HEK293T (cell line): ENCODE results near the gene FGF22.

Experiments
- CTCF ChIA-PET: fragments of 350-600 bp; formaldehyde crosslinking; extraction: SDS; loops from one replicate; lab custom pipeline; 2021; ENCODE audit warnings: antibody characterized with exemption, inconsistent platforms; lab: Yijun Ruan, JAX
- POLR2A ChIA-PET: fragments of 350-600 bp; formaldehyde crosslinking; extraction: SDS; loops from one replicate; lab custom pipeline; 2020; ENCODE audit warnings: antibody characterized with exemption, inconsistent platforms; lab: Yijun Ruan, JAX
- DNase-seq: peaks from one replicate; pipeline ENCODE4 v3.0.0; 2012; ENCODE audit warnings: mixed read lengths; ENCODE audit errors: extremely low spot score
- ARNT ChIP-seq: fragments of 450-650 bp; IDR thresholded peaks from 2 replicates; pipeline ENCODE4 v1.6.1; 2017; ENCODE audit warnings: mild to moderate bottlenecking
- BHLHE40 ChIP-seq: fragments of 450-650 bp; IDR thresholded peaks from 2 replicates; pipeline ENCODE4 v1.6.1; 2016; ENCODE audit warnings: mild to moderate bottlenecking, moderate library complexity, borderline replicate concordance
- CTBP1 ChIP-seq: fragments of 450-650 bp; IDR thresholded peaks from 2 replicates; pipeline ENCODE4 v1.6.1; 2016; ENCODE audit warnings: borderline replicate concordance
- ELF4 ChIP-seq: fragments of 450-650 bp; IDR thresholded peaks from 2 replicates; pipeline ENCODE4 v1.6.1; 2017; ENCODE audit warnings: antibody characterized with exemption
- FOXA1 ChIP-seq: fragments of 450-650 bp; IDR thresholded peaks from 2 replicates; pipeline ENCODE4 v1.6.1; 2016; ENCODE audit warnings: mild to moderate bottlenecking
- FOXK2 ChIP-seq: fragments of 450-650 bp; IDR thresholded peaks from 2 replicates; pipeline ENCODE4 v1.6.1; 2016; ENCODE audit warnings: mild to moderate bottlenecking
- FOXM1 ChIP-seq: fragments of 450-650 bp; IDR thresholded peaks from 2 replicates; pipeline ENCODE4 v1.6.1; 2017; ENCODE audit warnings: mild to moderate bottlenecking, borderline replicate concordance
- HDGF ChIP-seq: fragments of 450-650 bp; IDR thresholded peaks from 2 replicates; pipeline ENCODE4 v1.6.1; 2017; ENCODE audit warnings: antibody characterized with exemption, borderline replicate concordance
- L3MBTL2 ChIP-seq: fragments of 450-650 bp; conservative IDR thresholded peaks from 2 replicates; pipeline ENCODE4 v1.6.1; 2016; ENCODE audit warnings: mild to moderate bottlenecking
- LEF1 ChIP-seq: fragments of 450-650 bp; IDR thresholded peaks from 2 replicates; pipeline ENCODE4 v1.6.1; 2017; ENCODE audit warnings: mild to moderate bottlenecking, borderline replicate concordance
- NFRKB ChIP-seq: fragments of 450-650 bp; IDR thresholded peaks from 2 replicates; pipeline ENCODE4 v1.6.1; 2016; ENCODE audit warnings: mild to moderate bottlenecking, moderate library complexity
- PKNOX1 ChIP-seq: fragments of 450-650 bp; IDR thresholded peaks from 2 replicates; pipeline ENCODE4 v1.6.1; 2016
- SP1 ChIP-seq: fragments of 450-650 bp; IDR thresholded peaks from 2 replicates; pipeline ENCODE4 v1.6.1; 2017
- SUZ12 ChIP-seq: fragments of 450-650 bp; IDR thresholded peaks from 2 replicates; pipeline ENCODE4 v1.6.1; 2016; ENCODE audit warnings: mild to moderate bottlenecking
- TARDBP ChIP-seq: fragments of 450-650 bp; IDR thresholded peaks from 2 replicates; pipeline ENCODE4 v1.6.1; 2016
- ZNF384 ChIP-seq: fragments of 450-650 bp; IDR thresholded peaks from 2 replicates; pipeline ENCODE4 v1.6.1; 2016

FGF22 gene

GRCh38 chr19:643736-644135, 4.1 kb downstream of the FGF22 start:
- no peak for DNase-seq
- ChIA-PET CTCF (no interaction called here), POLR2A (no interaction called here)
- no peak for TF ChIP-seq HDGF
- no peak for TF ChIP-seq FOXM1
- TF ChIP-seq BHLHE40 = no peak
- TF ChIP-seq L3MBTL2 = no peak
- TF ChIP-seq PKNOX1 = no peak
- no peak for TF ChIP-seq ZNF384
- TF ChIP-seq SP1 = no peak
- no peak for TF ChIP-seq FOXK2

GRCh38 chr19:644363-644762, 4.7 kb downstream of the FGF22 start:
- DNase-seq = no peak
- POLR2A ChIA-PET = interaction anchor here (1.2 kb wide), 1 partner anchor 10 kb away, joined by 3 read pairs; no protein-coding TSS in a partner anchor
- TF ChIP-seq FOXK2 = no peak
- no peak for TF ChIP-seq HDGF
- no peak for TF ChIP-seq LEF1
- no peak for TF ChIP-seq SUZ12
- TF ChIP-seq BHLHE40 = no peak
- no peak for TF ChIP-seq SP1
- no peak for TF ChIP-seq PKNOX1
- TF ChIP-seq ZNF384 = no peak
- TF ChIP-seq FOXA1 = no peak
- CTCF ChIA-PET = no interaction called here

GRCh38 chr19:644789-645188, 5.1 kb downstream of the FGF22 start:
- no peak for DNase-seq
- TF ChIP-seq LEF1 (no peak), FOXK2 (no peak), PKNOX1 (no peak), CTBP1 (no peak), BHLHE40 (no peak), TARDBP (no peak), HDGF (no peak), ARNT (no peak), ZNF384 (no peak), ELF4 (no peak), L3MBTL2 (no peak), NFRKB (no peak), FOXA1 (no peak), FOXM1 (no peak), SUZ12 (no peak), SP1 (no peak)
- ChIA-PET POLR2A (interaction anchor here (1.2 kb wide), 1 partner anchor 10 kb away, joined by 3 read pairs; no protein-coding TSS in a partner anchor), CTCF (no interaction called here)

GRCh38 chr19:645912-646778, 6.5 kb downstream of the FGF22 start:
- no peak for DNase-seq
- ChIA-PET POLR2A (no interaction called here), CTCF (no interaction called here)
- TF ChIP-seq ELF4 (no peak), HDGF (no peak), SUZ12 (no peak), NFRKB (no peak), LEF1 (no peak), FOXK2 (no peak), ARNT (no peak), L3MBTL2 (no peak), FOXA1 (no peak), FOXM1 (no peak), TARDBP (no peak)

DNA sequence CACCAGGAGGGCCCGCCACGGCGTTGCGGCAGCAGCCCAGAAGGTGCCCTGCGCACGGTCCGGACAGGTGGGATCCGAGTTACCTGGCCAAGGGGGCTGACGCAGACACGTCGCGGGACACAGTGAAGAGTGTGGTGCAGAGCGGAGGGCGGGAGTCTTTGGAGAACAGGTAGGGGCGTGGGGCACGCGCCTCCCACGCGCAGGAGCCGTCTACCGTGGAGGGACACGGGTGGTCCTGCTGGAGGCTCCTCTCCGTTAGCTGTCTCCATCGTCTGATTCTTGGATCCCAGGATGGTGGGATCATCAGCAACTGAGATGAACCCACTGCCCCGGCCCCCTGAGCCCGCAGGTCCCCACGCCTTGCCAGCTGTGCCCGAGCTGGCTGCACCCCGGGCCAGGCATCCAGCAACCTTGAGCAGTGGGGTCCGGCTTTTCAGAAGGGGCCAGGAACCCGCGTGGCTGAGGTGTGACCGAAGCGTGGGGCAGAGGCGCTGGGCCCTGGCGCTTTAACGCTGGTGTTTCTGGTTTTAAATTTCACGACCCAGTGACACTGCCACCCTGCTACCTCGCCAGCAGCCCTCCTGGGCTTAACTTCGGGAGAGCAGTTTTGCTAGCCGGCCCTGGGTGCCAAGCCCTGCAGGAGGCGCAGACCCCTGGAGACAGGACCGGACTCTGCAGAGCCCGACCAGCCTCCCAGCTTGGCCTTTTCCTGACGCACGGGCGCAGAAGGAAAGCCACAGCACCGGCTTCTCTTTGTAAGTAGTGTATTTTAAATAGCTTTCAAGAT, 7.3 kb downstream of the FGF22 start:
- ChIA-PET POLR2A (no interaction called here), CTCF (no interaction called here)
- TF ChIP-seq FOXA1 = no peak
- TF ChIP-seq NFRKB = no peak
- TF ChIP-seq ELF4 = no peak
- TF ChIP-seq CTBP1 = no peak
- TF ChIP-seq LEF1 = no peak
- no peak for TF ChIP-seq FOXM1
- no peak for TF ChIP-seq SP1
- no peak for TF ChIP-seq TARDBP
- no peak for TF ChIP-seq SUZ12
- no peak for TF ChIP-seq ZNF384
- TF ChIP-seq HDGF = no peak
- TF ChIP-seq PKNOX1 = no peak
- no peak for TF ChIP-seq FOXK2
- no peak for DNase-seq
